ENCODE data around the gene RPL32. TPM values are rescaled to one million over a fixed set of nuclear protein-coding genes. Genes with fewer than 3 reads are reported as not detected.
"Not testable (repeated sequence)": the region's sequence is repeated elsewhere in the genome, so short reads cannot be mapped to it uniquely, and the experiment has no call there.

Gene RPL32
- total RNA-seq, 1 donor from 2014 or later = 2,996 TPM

GRCh38 chr3:12856626-12857025, 15.3 kb upstream of the RPL32 start:
- Mint-ChIP-seq H3K27me3 (peaks cover 20% of the 10 kb centered on the region), H3K4me3 (no peak overlapping the region), H3K36me3 (ENCODE audit: low read depth) (no peaks in the 10 kb centered on the region), H3K9me3 (no peaks in the 10 kb centered on the region), H3K27ac (no peak overlapping the region), H3K4me1 (no peaks in the 10 kb centered on the region)
- TF ChIP-seq, protein P1, sequence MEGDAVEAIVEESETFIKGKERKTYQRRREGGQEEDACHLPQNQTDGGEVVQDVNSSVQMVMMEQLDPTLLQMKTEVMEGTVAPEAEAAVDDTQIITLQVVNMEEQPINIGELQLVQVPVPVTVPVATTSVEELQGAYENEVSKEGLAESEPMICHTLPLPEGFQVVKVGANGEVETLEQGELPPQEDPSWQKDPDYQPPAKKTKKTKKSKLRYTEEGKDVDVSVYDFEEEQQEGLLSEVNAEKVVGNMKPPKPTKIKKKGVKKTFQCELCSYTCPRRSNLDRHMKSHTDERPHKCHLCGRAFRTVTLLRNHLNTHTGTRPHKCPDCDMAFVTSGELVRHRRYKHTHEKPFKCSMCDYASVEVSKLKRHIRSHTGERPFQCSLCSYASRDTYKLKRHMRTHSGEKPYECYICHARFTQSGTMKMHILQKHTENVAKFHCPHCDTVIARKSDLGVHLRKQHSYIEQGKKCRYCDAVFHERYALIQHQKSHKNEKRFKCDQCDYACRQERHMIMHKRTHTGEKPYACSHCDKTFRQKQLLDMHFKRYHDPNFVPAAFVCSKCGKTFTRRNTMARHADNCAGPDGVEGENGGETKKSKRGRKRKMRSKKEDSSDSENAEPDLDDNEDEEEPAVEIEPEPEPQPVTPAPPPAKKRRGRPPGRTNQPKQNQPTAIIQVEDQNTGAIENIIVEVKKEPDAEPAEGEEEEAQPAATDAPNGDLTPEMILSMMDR (IDR thresholded peaks at IDR 0.05) = no peak
- ATAC-seq (ENCODE audit: low read depth) (no peak), DNase-seq (no peak)
- POLR2A ChIA-PET = interaction anchor here (2.2 kb wide), 1 partner anchor 15 kb away, joined by 6 read pairs; the partner anchor contains the start of gene RPL32
- intact Hi-C loops (cut with micrococcal nuclease) = no loop called here
- CTCF ChIA-PET = no interaction called here

DNA sequence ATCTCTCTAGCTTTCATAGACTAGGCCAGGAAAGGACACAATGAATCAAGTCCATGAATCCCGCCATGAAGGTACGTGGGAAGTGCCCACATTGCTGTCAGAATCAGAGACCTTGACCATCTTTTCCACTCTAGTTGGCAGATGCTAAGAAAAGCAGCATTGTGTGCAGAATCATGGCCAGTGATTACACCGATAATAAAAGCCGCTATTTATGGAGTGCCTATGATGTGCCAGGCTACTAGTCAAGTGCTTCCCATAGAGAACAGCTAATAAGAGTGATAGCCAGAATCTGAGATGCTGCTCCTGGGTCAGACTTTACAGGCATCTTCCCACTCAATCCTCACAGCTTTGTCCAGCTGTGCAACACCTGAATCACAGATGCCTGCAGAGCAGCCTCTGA, 13.2 kb upstream of the RPL32 start:
- intact Hi-C loops (cut with micrococcal nuclease) = no loop called here
- ChIA-PET POLR2A (no interaction called here), CTCF (no interaction called here)
- TF ChIP-seq, protein P1 (IDR thresholded peaks at IDR 0.05) = no peak
- Mint-ChIP-seq H3K27ac (no peak overlapping the region), H3K4me3 (no peak overlapping the region), H3K4me1 (no peaks in the 10 kb centered on the region), H3K36me3 (ENCODE audit: low read depth) (no peaks in the 10 kb centered on the region), H3K9me3 (no peaks in the 10 kb centered on the region), H3K27me3 (peaks cover 25% of the 10 kb centered on the region)
- DNase-seq = no peak
- no peak for ATAC-seq (ENCODE audit: low read depth)

GRCh38 chr3:12853847-12854246, 12.5 kb upstream of the RPL32 start:
- ATAC-seq (ENCODE audit: low read depth); H3K27ac Mint-ChIP-seq; CTCF ChIA-PET; POLR2A ChIA-PET; H3K4me3 Mint-ChIP-seq; intact Hi-C loops (cut with micrococcal nuclease); DNase-seq; H3K4me1 Mint-ChIP-seq; H3K9me3 Mint-ChIP-seq; H3K36me3 Mint-ChIP-seq (ENCODE audit: low read depth): not testable (repeated sequence)
- peaks cover 25% of the 10 kb centered on the region for H3K27me3 Mint-ChIP-seq

DNA sequence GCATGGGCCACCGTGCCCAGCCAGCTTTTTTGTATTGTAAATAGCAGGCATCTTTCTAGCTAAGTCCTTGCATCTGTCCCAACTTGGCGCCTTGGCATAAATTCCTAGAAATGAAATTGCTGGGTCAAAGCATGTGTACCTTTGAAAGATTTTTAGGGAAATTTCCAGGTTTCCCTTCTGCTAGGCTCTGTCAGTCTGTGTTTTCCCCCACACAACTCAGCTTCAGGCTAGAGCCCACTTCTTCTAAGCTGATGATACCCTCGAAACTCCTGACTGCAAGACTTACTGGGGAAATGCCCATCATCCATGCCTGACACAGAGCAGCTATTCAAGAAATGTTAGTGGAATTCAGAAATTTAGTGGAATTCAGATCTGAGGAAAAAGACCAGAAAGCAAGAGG, 10.8 kb upstream of the RPL32 start:
- Mint-ChIP-seq H3K9me3 (no peaks in the 10 kb centered on the region), H3K27me3 (peaks cover 25% of the 10 kb centered on the region), H3K4me1 (no peaks in the 10 kb centered on the region), H3K27ac (no peak overlapping the region), H3K4me3 (no peak overlapping the region), H3K36me3 (ENCODE audit: low read depth) (no peaks in the 10 kb centered on the region)
- ChIA-PET CTCF (no interaction called here), POLR2A (interaction anchor here (1.0 to 1.2 kb wide), 2 partner anchors 11 to 42 kb away, joined by 3 to 19 read pairs; partner anchors contain the start of gene RPL32)
- ATAC-seq (ENCODE audit: low read depth) (no peak), DNase-seq (no peak)
- intact Hi-C loops (cut with micrococcal nuclease) = no loop called here
- TF ChIP-seq, protein P1 (IDR thresholded peaks at IDR 0.05) = no peak

DNA sequence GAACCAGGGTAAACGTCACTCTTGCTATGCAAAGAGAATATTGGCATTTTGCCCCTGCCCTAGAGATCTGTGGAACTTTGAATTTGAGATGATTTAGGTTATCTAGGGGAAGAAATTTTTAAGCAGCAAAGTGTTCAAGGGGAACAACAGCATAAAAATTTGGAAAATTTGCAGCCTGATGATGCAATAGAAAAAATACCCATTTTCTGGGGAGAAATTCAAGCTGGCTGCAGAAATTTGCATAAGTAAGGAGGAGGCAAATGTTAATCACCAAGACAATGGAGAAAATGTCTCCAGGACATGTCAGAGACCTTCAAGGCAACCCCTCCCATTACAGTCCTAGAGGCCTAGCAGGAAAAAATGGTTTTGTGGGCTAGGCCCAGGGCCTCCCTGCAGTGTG, 4.4 kb upstream of the RPL32 start:
- Mint-ChIP-seq H3K4me1 (peaks cover 8% of the 10 kb centered on the region), H3K27me3 (peaks cover 1% of the 10 kb centered on the region), H3K36me3 (ENCODE audit: low read depth) (peaks cover 8% of the 10 kb centered on the region), H3K4me3 (no peak overlapping the region), H3K9me3 (no peaks in the 10 kb centered on the region), H3K27ac (no peak overlapping the region)
- ATAC-seq (ENCODE audit: low read depth) = no peak
- ChIA-PET POLR2A (no interaction called here), CTCF (no interaction called here)
- intact Hi-C loops (cut with micrococcal nuclease) = no loop called here
- TF ChIP-seq, protein P1 (IDR thresholded peaks at IDR 0.05) = no peak
- DNase-seq = no peak

DNA sequence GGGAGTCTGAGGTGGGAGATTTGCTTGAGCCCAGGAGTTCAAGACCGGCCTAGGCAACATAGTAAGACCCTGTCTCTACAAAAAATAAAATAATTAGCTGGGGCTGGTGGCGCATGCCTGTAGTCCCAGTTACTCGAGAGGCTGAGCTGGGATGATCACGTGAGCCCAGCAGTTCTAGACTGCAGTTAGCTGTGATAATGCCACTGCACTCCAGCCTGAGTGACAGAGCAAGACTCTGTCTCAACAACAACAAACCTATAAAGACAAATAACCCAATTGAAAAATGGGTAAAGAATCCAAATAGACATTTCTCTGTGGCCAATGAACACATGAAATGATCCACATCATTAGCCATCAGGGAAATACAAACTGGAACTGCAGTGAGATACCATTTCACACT, 1.1 kb upstream of the RPL32 start:
- peaks cover 42% of the 10 kb centered on the region for H3K36me3 Mint-ChIP-seq (ENCODE audit: low read depth)
- peak overlapping the region; percentile 100 for H3K27ac Mint-ChIP-seq
- intact Hi-C loops (cut with micrococcal nuclease) = loop anchor here (5.0 kb wide), 1 partner anchor 285 kb away; the partner anchor contains the start of gene MKRN2
- POLR2A ChIA-PET = interaction anchor here (0.5 to 1.0 kb wide), 2 partner anchors 49 to 271 kb away, joined by 4 to 5 read pairs; no protein-coding TSS in a partner anchor
- ATAC-seq (ENCODE audit: low read depth) (no peak), DNase-seq (no peak)
- no peaks in the 10 kb centered on the region for H3K27me3 Mint-ChIP-seq
- CTCF ChIA-PET = interaction anchor here (1.4 to 3.1 kb wide), 6 partner anchors 32 to 637 kb away, joined by 4 to 18 read pairs (median 10); partner anchors contain the start of genes CAND2 and HDAC11
- no peak overlapping the region for H3K4me3 Mint-ChIP-seq
- H3K4me1 Mint-ChIP-seq = peaks cover 41% of the 10 kb centered on the region
- H3K9me3 Mint-ChIP-seq = no peaks in the 10 kb centered on the region
- TF ChIP-seq, protein P1 (IDR thresholded peaks at IDR 0.05) = no peak

Data from activated B cell treated with CpG ODN at 0.5 μM for 24 hours (primary cell).